HG03442 (cell line): ENCODE measurements around the gene EYA2.

Experiments used
- ATAC-seq: cut with Tn5 transposase; IDR thresholded peaks from one replicate; pipeline ENCODE4 v1.9.1; 2021; ENCODE audit warnings: mild to moderate bottlenecking, moderate library complexity; ENCODE audit not compliant: unreplicated experiment

EYA2 gene

GRCh38 chr20:47129306-47129705, 234.7 kb downstream of the EYA2 start:
- ATAC-seq, result no peak

- no peak for ATAC-seq
Observed at GRCh38 chr20:47133809-47134456, 239.3 kb downstream of the EYA2 start.

DNA sequence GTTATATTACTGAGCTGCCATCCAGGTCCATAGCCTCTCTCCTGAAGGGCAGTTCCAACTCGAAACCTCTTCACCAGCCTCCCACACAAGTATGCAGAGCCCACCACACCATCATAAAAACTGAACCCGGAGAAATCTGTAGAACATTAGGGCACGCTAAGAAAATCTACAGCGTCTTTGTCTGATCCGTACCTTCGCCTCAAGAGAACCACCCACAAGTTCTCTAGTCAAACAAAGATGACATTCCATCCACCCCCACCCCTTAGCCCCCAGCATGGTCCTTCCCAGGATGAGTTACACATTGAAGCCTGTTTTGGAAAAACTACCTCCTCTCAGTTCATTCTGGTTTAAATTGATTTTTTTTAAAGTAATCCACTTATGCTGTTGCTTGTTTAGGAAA, 242.1 kb downstream of the EYA2 start:
- ATAC-seq, result no peak

GRCh38 chr20:47137231-47137870, 242.7 kb downstream of the EYA2 start:
- no peak for ATAC-seq

GRCh38 chr20:47139934-47140535, 245.4 kb downstream of the EYA2 start:
- no peak for ATAC-seq

GRCh38 chr20:47141350-47141921, 246.8 kb downstream of the EYA2 start:
- ATAC-seq, result no peak

DNA sequence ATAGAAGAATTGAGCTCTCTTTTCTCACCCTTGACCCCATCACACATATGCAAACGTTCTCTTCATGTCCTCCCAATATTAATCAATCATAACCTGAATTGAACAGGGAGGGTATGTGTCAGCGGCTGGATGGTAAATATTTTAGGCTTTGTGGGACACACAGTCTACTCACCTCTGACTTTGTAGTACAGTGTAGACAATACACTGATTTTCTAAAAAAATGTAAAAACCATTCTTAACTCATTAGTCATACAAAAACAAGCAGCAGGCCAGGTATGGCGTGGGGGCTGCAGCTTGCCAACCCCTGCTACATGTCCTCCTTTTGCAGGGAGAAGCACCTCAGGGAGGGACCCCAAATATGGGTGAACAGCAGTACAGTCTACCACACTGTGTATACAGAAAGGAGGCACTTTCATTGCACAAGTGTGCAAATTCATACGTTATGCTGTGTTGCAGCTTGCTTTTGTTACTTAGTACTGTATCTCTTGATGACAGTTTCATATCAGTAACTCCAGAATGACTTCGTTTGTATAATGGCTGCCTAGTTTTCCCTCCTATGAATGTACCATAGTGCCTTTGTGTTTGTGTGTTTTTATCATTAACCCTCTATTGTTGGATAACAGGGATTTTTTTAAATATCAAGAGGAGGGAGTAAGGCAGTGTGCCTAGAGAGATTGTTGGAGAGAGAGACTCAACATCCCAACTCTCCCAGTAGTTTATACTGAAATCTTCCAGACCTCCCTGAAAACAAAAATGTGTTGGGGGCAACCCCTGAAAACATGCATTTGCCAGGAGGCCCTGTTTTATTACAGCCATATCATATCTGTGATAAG, 247.5 kb downstream of the EYA2 start:
- ATAC-seq, result no peak

DNA sequence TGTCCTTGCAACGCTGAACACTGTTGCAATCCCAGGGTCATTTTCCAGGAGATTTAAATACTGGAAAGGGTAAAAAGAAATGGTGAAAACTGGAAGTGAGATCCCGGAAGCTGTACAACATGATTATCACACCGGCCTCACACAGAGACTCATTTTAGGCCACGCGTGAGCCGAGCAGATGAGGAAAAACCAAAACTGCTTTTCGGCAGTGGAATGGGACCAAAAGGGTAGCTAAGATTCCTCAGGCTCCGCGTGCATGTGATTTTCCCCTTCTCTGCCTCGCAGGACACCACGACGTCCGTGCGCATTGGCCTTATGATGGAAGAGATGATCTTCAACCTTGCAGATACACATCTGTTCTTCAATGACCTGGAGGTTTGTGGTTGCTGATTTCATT, 248.1 kb downstream of the EYA2 start:
- no peak for ATAC-seq

GRCh38 chr20:47143657-47144056, 249.0 kb downstream of the EYA2 start:
- no peak for ATAC-seq

DNA sequence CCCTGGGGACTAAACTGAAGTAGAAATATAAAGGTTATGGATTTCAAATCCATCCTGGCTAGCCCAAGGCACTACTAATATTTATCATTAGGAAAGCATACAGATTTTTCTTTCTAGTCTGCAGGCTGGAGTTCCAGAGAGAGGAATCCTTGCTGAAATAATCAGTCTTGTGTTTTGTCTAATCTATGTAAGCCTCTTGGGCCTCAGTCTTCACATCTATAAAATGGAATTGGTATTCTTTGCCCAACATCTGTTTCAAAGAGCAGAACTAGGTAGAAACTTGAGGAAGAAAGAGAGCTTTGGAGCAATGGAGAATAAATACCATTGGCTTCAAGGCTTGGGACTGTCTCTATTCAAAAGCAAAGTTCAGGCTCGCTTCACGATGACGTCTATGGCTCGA, 249.8 kb downstream of the EYA2 start:
- ATAC-seq, result no peak

DNA sequence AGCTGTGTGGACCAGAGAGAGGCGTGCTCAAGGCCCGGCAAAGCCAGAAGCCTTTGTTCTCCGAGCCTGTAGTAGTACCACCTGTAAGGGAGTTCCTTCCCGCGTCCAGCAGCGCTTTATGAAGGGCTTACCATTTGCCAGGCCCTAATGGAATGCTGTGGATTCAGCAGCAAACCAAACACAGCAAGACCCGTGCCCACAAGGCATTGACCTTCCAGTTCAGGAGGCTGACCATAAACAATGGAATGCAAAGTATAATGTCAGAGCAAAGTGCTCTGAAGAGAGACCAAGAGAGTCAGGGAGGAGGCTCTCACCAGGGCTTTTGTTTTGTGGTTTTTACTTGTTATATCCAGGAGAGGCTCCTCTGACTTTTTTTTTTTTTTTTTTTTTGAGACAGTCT, 252.0 kb downstream of the EYA2 start:
- no peak for ATAC-seq

DNA sequence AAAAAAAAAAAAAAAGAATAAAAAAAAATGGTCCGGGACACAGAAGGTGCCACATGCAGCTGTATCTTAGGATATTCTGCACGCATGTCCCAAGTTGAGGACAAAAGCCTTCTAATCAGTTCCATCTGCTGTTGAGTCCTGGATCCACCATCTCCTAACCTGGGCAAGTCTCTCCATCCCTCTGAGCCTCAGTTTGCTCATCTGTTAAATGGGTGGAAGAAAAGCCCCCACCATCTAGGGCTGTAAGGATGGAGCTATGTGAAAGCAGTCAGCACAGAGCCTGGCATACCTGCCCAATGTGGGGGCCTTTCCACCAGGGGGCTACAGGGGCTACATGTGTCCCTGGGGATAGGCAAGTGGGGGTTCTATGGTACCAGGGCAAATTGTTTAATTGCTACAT, 253.4 kb downstream of the EYA2 start:
- no peak for ATAC-seq

DNA sequence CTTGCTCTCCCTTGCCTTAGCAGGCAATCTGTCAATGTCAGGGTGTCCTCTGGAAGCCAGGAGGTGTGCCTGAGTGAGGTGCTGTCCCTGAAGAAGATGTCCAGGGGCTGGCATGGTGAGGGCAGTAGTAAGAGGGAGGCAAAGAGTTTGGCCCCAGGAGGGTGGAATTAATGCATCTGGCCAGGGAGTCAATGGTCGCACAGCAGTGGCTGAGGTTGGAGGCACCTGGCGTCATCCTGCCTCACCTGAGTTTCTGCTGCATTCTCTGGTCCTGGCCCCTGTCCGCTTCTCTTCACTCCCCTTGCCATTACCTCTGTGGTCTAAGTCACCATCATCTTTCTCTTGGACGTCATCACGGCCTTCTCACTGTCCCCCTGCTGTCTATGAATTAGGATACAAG, 255.3 kb downstream of the EYA2 start:
- no peak for ATAC-seq

DNA sequence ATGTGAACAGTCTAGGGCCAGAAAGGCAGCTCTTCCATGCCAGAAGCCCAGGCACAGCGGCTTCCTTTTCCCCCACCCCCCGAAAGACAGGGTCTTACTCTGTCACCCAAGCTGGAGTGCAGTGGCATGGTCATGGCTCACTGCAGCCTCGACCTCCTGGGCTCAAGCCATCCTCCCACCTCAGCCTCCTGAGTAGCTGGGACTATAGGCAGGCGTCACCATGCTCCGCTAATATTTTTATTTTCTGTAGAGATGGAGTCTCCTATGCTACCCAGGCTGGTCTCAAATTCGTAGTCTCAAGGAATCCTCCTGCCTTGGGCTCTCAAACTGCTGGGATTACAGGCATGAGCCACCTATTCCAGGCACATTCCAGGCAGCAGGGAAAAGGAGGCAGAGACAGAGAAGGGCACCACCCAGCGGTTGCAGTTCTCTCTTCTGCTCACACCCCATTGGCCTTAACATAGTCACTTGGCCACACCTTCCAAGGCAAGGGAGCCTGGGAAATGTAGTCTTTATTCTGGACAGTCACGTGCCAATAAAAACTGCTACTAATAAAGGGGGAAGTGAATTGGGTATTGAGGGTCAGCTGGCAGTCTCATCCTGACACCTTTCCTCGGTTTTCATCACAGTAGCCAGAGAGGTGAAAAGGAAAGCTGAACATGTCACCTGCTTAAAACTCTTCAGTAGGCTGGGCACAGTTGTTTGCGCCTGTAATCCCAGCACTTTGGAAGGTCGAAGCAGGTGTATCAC, 255.9 kb downstream of the EYA2 start:
- no peak for ATAC-seq

DNA sequence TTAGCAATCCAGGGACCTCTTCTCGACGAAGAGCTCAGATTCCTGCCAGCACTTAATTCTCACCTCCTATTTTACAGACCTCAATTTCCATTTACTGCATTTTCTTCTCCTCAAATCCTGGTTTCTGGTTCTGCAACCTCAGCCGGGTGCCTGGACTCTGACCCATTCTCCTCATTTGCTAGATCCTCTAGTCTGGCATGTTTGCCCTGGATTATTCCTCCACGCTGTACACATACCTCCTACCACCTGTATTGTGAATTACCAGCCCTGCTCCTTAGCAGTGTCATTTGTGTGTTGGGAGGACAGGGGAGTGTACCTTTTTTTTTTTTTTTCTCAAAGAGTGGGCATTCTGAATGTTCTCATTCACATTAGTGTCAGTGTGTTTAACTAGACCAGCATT, 257.4 kb downstream of the EYA2 start:
- ATAC-seq, result no peak

DNA sequence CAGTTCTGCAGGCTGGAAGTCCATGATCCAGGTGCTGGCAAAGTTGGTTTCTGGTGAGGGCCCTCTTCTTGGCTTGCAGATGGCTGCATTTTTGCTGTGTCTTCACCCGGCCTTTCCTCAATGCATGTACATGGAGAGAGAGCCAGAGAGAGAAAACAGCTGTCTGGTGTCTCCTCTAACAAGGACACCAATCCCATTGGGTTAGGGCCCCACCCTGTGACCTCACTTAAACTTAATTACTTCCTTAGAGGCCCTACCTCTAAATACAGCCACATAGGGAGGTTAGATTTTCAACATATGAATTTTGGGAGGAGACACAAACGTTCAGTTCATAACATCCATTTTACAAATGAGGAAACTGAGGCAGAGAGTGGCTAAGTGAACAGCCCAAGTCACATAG, 259.4 kb downstream of the EYA2 start:
- no peak for ATAC-seq

GRCh38 chr20:47156301-47157137, 261.9 kb downstream of the EYA2 start:
- no peak for ATAC-seq

DNA sequence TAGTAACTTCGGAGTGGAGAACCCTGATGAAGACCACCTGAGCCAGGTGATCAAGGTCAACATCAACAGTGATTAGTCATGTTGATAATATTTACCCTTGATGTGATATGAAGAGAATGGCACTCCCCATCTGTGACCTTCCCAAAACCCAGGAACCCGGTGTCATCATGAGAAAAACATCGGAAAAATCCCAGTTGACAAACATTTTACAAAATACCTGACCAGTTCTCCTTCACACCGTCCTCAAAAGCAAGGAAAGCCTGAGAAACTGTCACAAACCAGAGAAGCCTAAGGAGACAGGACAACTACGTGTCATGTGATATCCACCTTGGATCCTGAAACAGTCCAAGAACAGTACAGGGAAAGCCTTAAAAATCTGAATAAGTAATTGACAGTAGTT, 264.5 kb downstream of the EYA2 start:
- no peak for ATAC-seq

DNA sequence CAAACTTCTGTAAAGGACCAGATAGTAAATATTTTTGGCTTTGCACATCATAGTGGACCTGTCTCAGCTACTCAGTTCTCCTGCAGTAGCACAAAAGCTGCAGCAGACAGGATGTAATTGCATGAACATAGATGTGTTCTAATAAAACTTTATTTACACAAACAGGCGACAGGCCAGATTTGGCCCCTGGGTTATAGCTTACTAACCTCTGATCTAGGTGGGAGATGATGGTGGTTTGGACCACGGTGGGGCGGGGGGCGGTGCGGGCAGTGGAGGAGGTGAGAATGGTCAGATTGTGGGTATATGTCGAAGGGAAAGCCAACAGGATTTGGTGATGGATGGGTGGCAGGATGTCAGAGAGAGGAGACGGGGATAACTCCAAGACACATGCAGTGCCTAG, 265.6 kb downstream of the EYA2 start:
- no peak for ATAC-seq

DNA sequence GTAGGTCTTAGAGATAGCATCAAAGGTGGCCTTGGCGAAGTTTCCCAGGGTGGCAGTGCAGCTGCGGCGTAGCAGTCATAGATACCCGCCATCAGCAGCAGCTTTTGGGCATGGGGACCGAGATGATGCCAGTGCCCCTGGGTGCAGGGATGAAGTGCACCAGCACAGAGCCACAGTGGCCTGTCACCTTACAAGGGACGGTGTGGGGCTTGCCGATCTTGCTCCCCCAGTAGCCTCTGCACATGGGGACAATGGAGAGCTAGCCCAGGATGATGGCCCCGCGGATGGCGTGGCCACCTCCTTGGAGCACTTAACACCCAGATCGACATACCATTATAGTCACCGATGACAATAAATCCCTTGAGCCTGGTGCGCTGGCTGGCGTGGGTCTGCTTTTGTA, 266.3 kb downstream of the EYA2 start:
- ATAC-seq, result no peak
